NK-92 treated with Interleukin-12 subunit alpha and Interleukin-12 subunit beta, amount 100 ng/mL, for 24 hours (cell line): ENCODE results near the gene SLC2A1.
"Not testable (repeated sequence)": the region's sequence is repeated elsewhere in the genome, so short reads cannot be mapped to it uniquely, and the experiment has no call there.

Source experiments
- DNase-seq: peaks from one replicate; lab custom pipeline; 2025; lab: John Stamatoyannopoulos, UW

Gene SLC2A1

DNA sequence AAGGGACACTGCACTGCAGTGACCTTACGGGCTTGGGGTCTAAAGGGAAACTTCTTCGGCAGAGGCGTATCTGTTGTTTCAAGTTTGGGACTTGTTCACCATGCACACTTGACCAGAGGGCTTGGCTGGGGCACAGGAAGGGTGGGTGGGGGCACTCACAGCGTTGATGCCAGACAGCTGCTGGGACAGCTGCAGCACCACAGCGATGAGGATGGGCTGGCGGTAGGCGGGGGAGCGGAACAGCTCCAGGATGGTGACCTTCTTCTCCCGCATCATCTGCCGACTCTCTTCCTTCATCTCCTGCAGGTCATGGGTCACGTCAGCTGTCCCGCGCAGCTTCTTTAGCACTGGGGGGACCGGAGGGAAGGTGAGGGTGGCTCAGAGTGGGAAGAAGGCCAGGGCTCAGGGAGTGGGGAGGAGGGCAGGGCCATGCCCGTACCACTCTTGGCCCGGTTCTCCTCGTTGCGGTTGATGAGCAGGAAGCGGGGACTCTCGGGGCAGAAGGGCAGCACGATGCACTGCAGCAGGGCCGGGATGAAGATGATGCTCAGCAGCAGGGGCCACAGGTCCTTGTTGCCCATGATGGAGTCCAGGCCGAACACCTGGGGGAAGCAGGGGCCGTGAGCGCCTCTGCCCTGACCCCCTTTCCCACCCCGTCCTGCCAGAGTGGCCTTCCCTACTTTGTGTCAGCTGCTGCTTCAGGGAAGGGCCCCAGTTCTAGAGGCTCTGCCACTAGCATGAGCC, 29.1 kb downstream of the SLC2A1 start:
- DNase-seq: no peak

GRCh38 chr1:42928859-42929258, 29.8 kb downstream of the SLC2A1 start:
- DNase-seq: no peak

DNA sequence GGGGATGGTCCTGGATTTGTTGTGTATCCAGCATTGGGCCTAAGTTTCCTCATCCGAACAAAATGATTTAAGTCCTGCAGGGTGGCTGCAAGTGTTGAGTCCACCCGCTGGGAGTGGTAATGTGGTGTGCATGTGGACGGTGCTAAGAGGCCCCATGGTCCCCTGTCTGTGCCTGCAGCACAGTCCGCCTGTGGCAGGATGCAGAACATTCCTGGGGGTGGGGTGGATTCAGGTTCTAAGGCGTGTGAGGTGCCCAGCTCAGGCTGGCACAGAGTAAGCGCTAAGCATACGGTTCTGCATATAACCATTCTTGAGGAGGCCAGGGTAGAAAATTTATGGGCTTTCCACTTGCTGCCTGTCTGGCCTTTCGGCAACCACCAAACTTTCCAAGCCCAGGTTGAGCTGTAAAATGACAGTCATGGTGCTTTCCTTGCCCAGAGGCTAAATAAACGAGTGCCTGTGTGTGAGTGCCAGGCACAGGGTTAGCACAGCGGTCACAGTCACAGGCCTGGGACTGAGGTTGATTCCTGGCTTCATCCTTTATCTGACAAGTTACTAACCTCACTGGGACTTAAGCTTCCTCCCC, 30.7 kb downstream of the SLC2A1 start:
- DNase-seq: no peak

- no peak for DNase-seq
These were observed 31.3 kb downstream of the SLC2A1 start for GRCh38 chr1:42927274-42927841.

- DNase-seq: no peak
These were observed 31.8 kb downstream of the SLC2A1 start for GRCh38 chr1:42926879-42927242.

- DNase-seq: no peak
These were observed 32.3 kb downstream of the SLC2A1 start for GRCh38 chr1:42926235-42926878.

DNA sequence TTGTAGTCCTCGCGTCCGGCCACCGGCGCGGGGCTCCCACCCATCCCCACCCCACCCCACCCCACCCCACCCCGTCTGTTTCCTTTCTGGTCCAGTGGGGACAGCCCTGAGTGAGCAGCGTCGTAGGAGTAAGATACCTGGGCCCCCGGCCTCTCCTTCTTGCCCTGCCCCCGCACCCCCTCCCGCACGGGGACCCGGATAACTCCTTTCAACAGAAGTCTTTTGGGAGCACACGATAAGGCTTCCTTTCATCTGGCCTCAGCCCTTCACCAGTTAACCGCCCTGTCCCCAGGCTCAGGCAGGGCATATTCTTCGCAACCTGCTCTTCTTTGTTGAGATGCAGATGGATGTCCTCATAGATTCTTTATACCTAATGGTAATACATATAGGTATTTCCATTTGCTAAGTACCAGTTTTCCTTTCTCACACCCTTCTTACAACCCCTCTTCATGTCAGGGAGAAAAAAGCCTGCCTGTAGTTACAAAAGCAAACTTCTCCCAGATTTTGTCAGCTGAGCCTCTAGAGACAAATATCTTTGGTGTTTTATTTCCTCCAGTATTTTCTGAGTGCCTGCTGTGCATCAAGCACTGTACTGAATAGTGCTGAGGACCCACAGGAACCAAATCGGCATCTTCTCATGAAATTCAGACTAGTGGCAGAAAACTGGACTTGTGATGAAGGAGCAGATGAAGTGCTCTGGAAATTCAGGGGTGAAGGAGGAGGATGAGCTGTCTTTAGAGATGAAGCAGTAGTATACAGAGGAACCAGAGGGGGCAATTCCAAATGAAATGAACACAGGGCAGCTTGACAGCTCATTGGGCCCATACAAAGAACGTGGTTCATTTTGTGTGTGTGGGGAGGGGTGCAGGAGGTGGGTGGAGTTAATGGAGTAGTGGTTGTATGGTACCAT, 33.6 kb downstream of the SLC2A1 start:
- no peak for DNase-seq

DNA sequence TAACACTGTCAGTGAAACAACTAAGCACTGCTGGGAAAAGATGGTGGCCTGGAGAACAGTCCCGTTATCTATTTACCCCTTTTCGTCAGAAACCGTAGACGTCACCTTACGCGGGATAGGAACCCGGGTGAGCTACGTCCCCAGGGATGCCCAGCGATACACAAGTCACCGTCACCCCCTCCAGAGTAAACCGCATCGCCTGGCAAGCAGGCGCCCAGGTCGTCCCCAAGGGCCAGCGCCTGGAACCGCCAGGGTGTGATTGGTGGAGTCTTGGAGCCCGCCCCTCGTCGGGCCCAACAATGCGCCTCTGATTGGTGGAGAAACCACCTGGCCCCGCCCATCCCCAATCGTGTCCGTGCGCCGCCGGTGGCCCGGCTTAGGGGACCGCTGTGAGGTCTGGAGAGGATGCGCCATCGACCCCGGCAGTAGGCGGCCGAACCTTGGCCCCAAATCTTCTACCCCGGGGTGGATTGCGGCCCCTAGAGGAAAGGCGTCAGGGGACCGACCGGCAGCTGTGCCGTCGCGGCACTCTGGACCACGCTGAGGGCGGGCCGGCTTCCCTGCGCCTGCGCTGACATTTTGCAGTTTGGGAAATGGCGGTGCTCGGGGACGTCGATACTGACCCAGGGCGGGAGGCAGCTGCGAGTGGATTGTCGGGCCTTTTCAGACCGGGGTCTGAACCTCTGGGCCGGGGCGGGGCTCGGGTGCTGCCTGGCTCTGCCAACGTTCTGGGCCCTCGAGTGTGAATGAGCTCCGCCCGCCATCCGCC, 34.4 kb downstream of the SLC2A1 start:
- peak; percentile 92 for DNase-seq

GRCh38 chr1:42923367-42924081, 35.1 kb downstream of the SLC2A1 start:
- no peak for DNase-seq

DNA sequence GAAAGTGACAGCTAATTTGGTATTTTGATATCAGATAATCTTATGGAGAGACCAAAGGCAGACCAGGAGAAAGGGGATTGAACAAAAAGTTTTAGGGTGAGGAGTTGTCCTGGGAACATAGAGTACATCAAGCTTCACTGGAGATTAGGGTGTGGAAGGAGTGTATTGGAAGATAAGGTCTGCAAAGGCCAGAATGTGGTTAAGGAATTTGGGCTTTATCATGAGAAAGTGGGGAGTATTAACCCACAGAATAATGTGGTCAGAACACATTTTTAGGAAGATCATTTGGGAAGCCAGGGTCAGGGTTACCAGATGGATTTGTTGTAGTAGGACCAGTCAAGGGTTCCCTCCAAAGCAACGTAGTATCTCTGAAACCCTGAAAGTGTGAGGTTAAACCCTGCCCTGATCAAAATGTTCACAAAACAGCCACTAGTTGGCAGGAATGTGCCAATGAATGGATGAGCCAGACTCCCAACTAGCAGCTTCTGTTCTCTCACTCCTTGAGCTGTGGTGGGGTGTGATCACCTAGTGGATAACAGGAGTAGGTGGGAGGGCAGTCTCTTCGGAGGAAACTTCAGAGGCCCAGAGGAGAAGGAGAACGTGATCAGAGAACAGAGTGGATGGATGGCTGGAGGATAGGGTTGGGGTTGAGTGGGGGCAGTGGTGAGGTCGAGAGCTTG, 35.8 kb downstream of the SLC2A1 start:
- DNase-seq: no peak

GRCh38 chr1:42921769-42922168, 36.9 kb downstream of the SLC2A1 start:
- no peak for DNase-seq

- DNase-seq: not testable (repeated sequence)
These were observed 39.0 kb downstream of the SLC2A1 start for GRCh38 chr1:42919651-42920050.

- no peak for DNase-seq
These were observed 41.5 kb downstream of the SLC2A1 start for GRCh38 chr1:42917241-42917495.

GRCh38 chr1:42915456-42915855, 43.2 kb downstream of the SLC2A1 start:
- no peak for DNase-seq

DNA sequence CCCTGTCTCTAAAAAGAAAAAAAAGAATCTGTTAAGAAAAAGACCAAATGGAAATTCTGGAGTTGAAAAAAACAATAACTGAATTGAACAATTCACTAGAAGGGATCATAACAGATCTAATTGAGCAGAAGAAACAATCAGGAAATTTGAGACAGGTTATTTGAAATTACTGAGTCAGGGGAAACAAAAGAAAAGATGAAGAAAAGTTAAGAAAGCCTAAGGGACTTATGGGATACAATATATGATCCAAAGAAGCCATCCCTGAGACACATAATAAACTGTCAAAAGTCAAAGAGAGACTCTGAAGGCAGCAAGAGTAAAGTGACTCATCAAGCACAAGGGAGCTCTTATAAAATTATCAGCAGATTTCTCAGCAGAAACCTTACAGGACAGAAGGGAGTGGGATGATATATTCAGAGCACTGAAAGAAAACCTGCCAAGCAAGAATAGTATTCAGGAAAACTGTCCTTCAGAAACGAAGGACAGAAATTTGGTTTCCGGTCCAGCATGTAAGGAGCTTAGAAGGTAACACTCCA, 44.5 kb downstream of the SLC2A1 start:
- DNase-seq: no peak

DNA sequence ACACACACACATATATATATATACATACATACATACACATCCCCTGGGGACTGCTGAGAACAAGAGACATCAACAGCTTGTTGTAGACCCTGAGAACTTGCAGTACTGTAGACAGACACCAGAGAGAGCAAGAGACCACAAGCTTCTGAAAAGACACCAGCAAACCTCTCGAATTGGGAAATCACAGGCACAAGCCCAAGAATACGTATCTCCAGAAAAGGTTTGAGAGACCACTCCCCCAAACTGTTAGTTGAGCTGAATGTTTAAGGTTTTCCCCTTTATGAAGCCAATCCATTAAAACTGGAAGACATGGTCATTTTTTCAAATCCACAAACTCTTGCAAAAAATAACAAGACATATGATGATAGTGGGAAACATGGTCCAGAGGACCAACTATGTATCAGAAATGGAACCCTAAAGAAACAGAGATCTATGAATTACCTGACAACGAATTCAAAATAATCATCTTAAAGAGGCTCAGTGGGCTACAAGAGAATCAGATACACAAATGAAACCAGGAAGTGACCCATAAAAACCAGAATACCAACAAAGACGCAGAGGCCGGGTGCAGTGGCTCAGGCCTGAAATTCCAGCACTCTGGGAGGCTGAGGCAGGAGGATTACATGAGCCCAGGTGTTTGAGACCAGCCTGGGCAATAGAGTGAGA, 45.1 kb downstream of the SLC2A1 start:
- DNase-seq: no peak

DNA sequence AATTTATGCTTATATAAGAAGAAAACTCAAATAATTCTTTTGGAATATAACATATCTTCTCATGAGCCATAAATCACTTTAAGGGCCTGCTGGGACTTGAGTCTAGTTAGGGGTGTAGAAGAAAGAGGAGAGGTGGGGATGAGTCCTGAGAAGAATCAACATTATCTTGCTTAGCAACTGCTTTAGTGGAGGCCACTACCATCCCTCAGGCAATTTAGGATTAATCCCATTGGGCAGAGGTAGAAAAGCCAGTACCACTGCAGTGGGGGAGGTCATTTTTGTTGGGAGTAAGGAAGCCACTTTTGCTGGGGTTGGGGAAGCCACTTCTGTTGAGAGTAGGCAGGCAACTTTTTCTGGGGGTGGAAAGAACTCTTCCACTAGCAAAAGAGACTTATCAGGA, 47.7 kb downstream of the SLC2A1 start:
- no peak for DNase-seq

DNA sequence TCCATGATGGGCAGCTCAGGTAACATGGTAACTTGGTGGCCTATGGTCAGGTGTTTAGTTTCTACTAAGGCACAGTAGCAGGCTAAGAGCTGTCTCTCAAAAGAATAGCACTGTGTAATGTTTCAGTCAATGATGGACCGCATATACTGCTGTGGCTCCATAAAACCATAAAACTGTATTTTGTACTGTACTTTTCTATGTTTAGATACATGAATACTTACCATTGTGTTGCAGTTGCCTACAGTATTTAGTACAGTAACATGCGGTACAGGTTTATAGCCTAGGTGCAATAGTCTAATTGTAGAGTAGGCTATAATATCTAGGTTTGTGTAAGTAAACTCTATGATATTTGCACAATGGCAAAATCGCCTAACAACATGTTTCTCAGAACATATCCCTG, 50.6 kb downstream of the SLC2A1 start:
- DNase-seq: no peak

- no peak for DNase-seq
These were observed 54.2 kb downstream of the SLC2A1 start for GRCh38 chr1:42904434-42904833.

- not testable (repeated sequence) for DNase-seq
These were observed 58.7 kb downstream of the SLC2A1 start for GRCh38 chr1:42899960-42900359.
